ENCODE data around the gene TMEM43. TPM values are rescaled to one million over a fixed set of nuclear protein-coding genes. Genes with fewer than 3 reads are reported as not detected.

The TMEM43 gene
- total and polyA plus RNA-seq, 12 donors: 23.9 to 98.0 (median 38.2) TPM

DNA sequence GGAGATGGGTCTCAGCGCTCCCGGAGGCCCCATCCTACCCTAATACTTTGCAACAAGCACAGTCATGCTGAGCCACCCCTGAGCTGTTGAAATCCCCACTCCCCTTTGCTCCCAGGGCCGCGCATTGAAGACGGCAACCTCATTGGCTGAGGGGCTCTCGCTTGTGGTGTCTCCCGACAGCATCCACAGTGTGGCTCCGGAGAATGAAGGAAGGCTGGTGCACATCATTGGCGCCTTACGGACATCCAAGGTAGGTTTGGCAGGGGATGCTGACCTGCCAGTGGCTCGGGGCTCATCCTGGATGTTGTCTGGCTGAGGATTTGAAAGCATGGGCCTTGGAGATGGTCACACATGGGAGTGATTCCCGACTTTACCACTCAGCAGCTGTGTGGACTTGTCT lies 5.9 kb downstream of the TMEM43 start:
- intact Hi-C loops (cut with DNase I): no loop called here
- WGBS, 2 donors: 97% methylated on average over 12 of the region's 12 CpGs

DNA sequence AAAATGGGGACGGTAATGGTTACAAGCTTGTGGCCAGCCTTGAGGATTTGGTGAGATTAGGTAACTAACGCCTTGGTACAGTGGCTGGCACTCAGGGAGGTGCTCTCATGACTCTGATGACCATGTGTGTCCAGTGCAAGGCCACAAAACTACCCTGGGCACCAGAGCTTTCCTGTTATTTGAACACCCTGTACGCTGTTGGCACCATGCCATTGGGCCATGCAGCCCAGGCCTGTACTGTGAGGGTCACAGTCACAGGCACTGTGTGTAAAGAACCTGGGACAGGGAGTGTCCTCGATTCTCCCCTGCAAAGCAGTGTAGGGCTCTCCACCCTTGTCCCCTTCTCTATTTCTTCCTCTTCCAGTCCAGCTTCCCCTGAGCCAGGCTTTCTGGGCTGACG lies 6.3 kb downstream of the TMEM43 start:
- TF ChIP-seq, protein P1, sequence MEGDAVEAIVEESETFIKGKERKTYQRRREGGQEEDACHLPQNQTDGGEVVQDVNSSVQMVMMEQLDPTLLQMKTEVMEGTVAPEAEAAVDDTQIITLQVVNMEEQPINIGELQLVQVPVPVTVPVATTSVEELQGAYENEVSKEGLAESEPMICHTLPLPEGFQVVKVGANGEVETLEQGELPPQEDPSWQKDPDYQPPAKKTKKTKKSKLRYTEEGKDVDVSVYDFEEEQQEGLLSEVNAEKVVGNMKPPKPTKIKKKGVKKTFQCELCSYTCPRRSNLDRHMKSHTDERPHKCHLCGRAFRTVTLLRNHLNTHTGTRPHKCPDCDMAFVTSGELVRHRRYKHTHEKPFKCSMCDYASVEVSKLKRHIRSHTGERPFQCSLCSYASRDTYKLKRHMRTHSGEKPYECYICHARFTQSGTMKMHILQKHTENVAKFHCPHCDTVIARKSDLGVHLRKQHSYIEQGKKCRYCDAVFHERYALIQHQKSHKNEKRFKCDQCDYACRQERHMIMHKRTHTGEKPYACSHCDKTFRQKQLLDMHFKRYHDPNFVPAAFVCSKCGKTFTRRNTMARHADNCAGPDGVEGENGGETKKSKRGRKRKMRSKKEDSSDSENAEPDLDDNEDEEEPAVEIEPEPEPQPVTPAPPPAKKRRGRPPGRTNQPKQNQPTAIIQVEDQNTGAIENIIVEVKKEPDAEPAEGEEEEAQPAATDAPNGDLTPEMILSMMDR (IDR thresholded peaks at IDR 0.05): no peak
- Histone ChIP-seq H3K9me3 (no peaks in the 10 kb centered on the region), H3K27ac (no peak overlapping the region), H3K4me1 (peaks cover 4 to 19% (median 17%) of the 10 kb centered on the region in 9 donors), H3K27me3 (no peaks in the 10 kb centered on the region), H3K4me3 (no peak overlapping the region), H3K36me3 (peaks cover 9 to 91% (median 65%) of the 10 kb centered on the region in 9 donors)
- ATAC-seq (no peak), DNase-seq (no peak)
- intact Hi-C loops (cut with DNase I): no loop called here
- 83 to 91% methylated on average over 5 of the region's 5 CpGs for WGBS, 2 donors

More for the DNA sequence above, 5.9 kb downstream of the TMEM43 start:
- no peak overlapping the region for H3K4me3 ChIP-seq
- H3K27me3 ChIP-seq: no peaks in the 10 kb centered on the region
- TF ChIP-seq, protein P1 (IDR thresholded peaks at IDR 0.05): no peak
- no peak overlapping the region for H3K27ac ChIP-seq
- no peaks in the 10 kb centered on the region for H3K9me3 ChIP-seq
- DNase-seq (no peak), ATAC-seq (no peak)
- H3K4me1 ChIP-seq: peaks cover 4 to 23% (median 21%) of the 10 kb centered on the region in 9 donors
- H3K36me3 ChIP-seq: peaks cover 9 to 87% (median 61%) of the 10 kb centered on the region in 9 donors

DNA sequence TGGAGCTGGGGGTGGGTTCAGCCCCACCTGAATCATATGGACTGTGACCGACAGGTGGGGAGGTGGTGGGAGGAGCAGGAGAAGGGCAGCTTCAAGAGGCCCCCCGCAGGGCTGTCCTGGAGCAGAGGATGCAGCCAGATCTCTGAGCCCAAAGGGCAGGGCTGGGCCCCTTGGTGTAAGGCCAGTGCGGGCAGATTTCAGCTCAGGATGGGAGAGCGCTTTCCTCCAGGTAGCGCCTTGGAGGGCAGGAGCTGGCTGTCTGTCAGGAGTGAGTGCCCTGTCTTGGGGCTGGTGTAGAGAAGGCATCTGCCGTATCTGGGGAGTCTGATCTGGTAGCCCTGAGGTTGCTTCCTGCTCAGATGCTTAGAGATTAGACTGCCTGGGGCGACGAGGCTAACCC lies 7.3 kb downstream of the TMEM43 start:
- Histone ChIP-seq H3K27me3 (no peaks in the 10 kb centered on the region), H3K36me3 (peaks cover 9 to 100% (median 67%) of the 10 kb centered on the region in 9 donors), H3K4me3 (no peak overlapping the region), H3K9me3 (no peaks in the 10 kb centered on the region), H3K4me1 (peaks cover 0 to 16% (median 13%) of the 10 kb centered on the region in 9 donors), H3K27ac (no peak overlapping the region)
- intact Hi-C loops (cut with DNase I): no loop called here
- TF ChIP-seq, protein P1 (IDR thresholded peaks at IDR 0.05): no peak
- DNase-seq (no peak), ATAC-seq (no peak)
- 92 to 96% methylated on average over 8 of the region's 8 CpGs for WGBS, 2 donors

DNA sequence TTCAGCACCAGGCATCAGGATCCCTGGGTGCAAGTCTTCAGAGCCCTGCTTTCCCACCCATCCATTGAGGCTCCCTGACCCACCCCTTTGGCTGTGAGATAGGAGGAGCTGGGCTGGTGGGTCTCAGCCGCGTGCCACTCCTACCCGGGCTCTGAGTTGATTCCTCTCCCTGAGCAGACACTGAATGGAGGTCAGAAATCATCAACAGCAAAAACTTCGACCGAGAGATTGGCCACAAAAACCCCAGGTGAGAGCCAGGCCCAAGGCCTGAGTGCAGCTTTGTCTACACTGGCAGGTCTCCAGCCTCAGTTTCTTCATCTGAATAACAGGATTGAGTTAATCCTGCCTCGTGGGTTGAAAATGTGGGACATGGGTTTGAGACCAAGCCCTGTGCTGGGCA lies 7.8 kb downstream of the TMEM43 start:
- intact Hi-C loops (cut with DNase I): no loop called here
- Histone ChIP-seq H3K9me3 (no peaks in the 10 kb centered on the region), H3K36me3 (peaks cover 9 to 100% (median 67%) of the 10 kb centered on the region in 9 donors), H3K27ac (no peak overlapping the region), H3K4me3 (no peak overlapping the region), H3K4me1 (peaks cover 0 to 14% (median 13%) of the 10 kb centered on the region in 9 donors), H3K27me3 (no peaks in the 10 kb centered on the region)
- TF ChIP-seq, protein P1 (IDR thresholded peaks at IDR 0.05): no peak
- DNase-seq (no peak), ATAC-seq (no peak)
- 97% methylated on average over 6 of the region's 6 CpGs for whole genome bisulfite sequencing, 2 donors
